ENCODE measurements around the gene UST. TPM values are rescaled to one million over a fixed set of nuclear protein-coding genes. Genes with fewer than 3 reads are reported as not detected.

Gene UST
- total RNA-seq, 1 experiment from 2014 or later: 6.1 TPM

- Histone ChIP-seq H3K27ac (ENCODE audit: low read depth, low read length) (no peak overlapping the region), H2AFZ (ENCODE audit: low read depth, low read length, poor library complexity, severe bottlenecking) (no peak overlapping the region), H3K9me2 (ENCODE audit: insufficient read depth) (no peaks in the 10 kb centered on the region), H3K4me3 (replicated peaks in 1 of 2; ENCODE audit: low read depth in 1 of 2, low read length in 2 of 2) (no peak overlapping the region), H3K9me3 (ENCODE audit: control insufficient read depth in 1 of 2, insufficient read depth in 1 of 2, low read depth in 1 of 2, low read length in 2 of 2) (no peaks in the 10 kb centered on the region), H3K79me2 (ENCODE audit: insufficient read depth, low read length) (no peaks in the 10 kb centered on the region), H3K36me3 (ENCODE audit: control insufficient read depth in 1 of 2, insufficient read depth in 2 of 2, low read length in 2 of 2) (no peaks in the 10 kb centered on the region), H3K4me1 (ENCODE audit: control insufficient read depth in 1 of 2, insufficient read depth in 2 of 2, low read length in 2 of 2) (no peaks in the 10 kb centered on the region), H3K27me3 (ENCODE audit: insufficient read depth, low read length) (no peaks in the 10 kb centered on the region), H3K4me2 (ENCODE audit: low read length) (no peak overlapping the region), H3K9ac (ENCODE audit: low read length) (no peak overlapping the region), H4K20me1 (ENCODE audit: insufficient read depth) (no peaks in the 10 kb centered on the region)
- intact Hi-C loops (cut with micrococcal nuclease): no loop called here
- no peak for ATAC-seq
- ChIA-PET RAD21 (ENCODE audit: low non-redundant PET in 1 of 2, low total read pairs in 2 of 2, uncharacterized antibody in 2 of 2, unreplicated experiment in 2 of 2) (no interaction called here), POLR2A (no interaction called here), CTCF (no interaction called here)
- no TSS peak for BruUV-seq (replicated peaks)
- DNase-seq (ENCODE audit: low read depth, low spot score): no peak
- TF ChIP-seq POLR2A (IDR thresholded peaks at IDR 0.05; ENCODE audit: borderline replicate concordance, extremely low read depth, insufficient read depth, insufficient read length) (no peak), EZH2phosphoT487 (IDR thresholded peaks at IDR 0.05; ENCODE audit: borderline replicate concordance) (no peak), ATF3 (IDR thresholded peaks at IDR 0.05) (no peak), FOSL1 (IDR thresholded peaks at IDR 0.05; ENCODE audit: low read depth) (no peak), SP1 (IDR thresholded peaks at IDR 0.05; ENCODE audit: low read depth) (no peak), EZH2 (IDR thresholded peaks at IDR 0.05) (no peak), POLR2AphosphoS5 (IDR thresholded peaks at IDR 0.05; ENCODE audit: low read depth, low read length) (no peak), EGR1 (IDR thresholded peaks at IDR 0.05; ENCODE audit: low read depth) (no peak)
- TF ChIP-seq, protein P1, sequence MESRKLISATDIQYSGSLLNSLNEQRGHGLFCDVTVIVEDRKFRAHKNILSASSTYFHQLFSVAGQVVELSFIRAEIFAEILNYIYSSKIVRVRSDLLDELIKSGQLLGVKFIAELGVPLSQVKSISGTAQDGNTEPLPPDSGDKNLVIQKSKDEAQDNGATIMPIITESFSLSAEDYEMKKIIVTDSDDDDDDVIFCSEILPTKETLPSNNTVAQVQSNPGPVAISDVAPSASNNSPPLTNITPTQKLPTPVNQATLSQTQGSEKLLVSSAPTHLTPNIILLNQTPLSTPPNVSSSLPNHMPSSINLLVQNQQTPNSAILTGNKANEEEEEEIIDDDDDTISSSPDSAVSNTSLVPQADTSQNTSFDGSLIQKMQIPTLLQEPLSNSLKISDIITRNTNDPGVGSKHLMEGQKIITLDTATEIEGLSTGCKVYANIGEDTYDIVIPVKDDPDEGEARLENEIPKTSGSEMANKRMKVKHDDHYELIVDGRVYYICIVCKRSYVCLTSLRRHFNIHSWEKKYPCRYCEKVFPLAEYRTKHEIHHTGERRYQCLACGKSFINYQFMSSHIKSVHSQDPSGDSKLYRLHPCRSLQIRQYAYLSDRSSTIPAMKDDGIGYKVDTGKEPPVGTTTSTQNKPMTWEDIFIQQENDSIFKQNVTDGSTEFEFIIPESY (IDR thresholded peaks at IDR 0.05; ENCODE audit: extremely low read depth, insufficient replicate concordance, low read length): no peak
These were observed 107.3 kb downstream of the UST start for GRCh38 chr6:148854096-148854495.

DNA sequence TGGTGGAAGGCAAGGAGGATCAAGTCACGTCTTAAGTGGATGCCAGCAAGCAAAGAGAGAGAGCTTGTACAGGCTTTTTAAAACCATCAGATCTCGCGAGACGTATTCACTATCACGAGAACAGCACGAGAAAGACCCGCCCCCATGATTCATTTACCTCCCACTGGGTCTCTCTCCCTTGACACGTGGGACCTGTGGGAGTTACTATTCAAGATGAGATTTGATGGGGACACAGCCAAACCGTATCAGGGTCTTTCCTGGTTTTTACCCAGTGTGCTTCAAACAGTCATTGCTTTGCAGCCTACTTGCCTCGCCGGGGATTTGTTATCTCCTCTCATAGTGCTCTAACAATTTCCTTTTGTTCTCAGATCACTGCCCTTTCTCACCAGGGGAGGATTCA, 108.2 kb downstream of the UST start:
- no peak for ATAC-seq
- CTCF ChIA-PET: no interaction called here
- no peaks in the 10 kb centered on the region for H3K4me1 ChIP-seq (ENCODE audit: control insufficient read depth in 1 of 2, insufficient read depth in 2 of 2, low read length in 2 of 2)
- intact Hi-C loops (cut with micrococcal nuclease): no loop called here
- RAD21 ChIA-PET (ENCODE audit: low non-redundant PET in 1 of 2, low total read pairs in 2 of 2, uncharacterized antibody in 2 of 2, unreplicated experiment in 2 of 2): no interaction called here
- H3K9ac ChIP-seq (ENCODE audit: low read length): no peak overlapping the region
- no peaks in the 10 kb centered on the region for H3K36me3 ChIP-seq (ENCODE audit: control insufficient read depth in 1 of 2, insufficient read depth in 2 of 2, low read length in 2 of 2)
- no peaks in the 10 kb centered on the region for H4K20me1 ChIP-seq (ENCODE audit: insufficient read depth)
- no peak overlapping the region for H2AFZ ChIP-seq (ENCODE audit: low read depth, low read length, poor library complexity, severe bottlenecking)
- H3K4me2 ChIP-seq (ENCODE audit: low read length): no peak overlapping the region
- no peak for DNase-seq (ENCODE audit: low read depth, low spot score)
- no peaks in the 10 kb centered on the region for H3K9me3 ChIP-seq (ENCODE audit: control insufficient read depth in 1 of 2, insufficient read depth in 1 of 2, low read depth in 1 of 2, low read length in 2 of 2)
- BruUV-seq (replicated peaks): no TSS peak
- TF ChIP-seq RAD21 (IDR thresholded peaks at IDR 0.05; ENCODE audit: low read depth): no peak
- TF ChIP-seq JUND (IDR thresholded peaks at IDR 0.05): no peak
- TF ChIP-seq ELF1 (IDR thresholded peaks at IDR 0.05; ENCODE audit: borderline replicate concordance, low read depth): no peak
- no peak for TF ChIP-seq FOSL1 (IDR thresholded peaks at IDR 0.05; ENCODE audit: low read depth)
- TF ChIP-seq SRF (IDR thresholded peaks at IDR 0.05; ENCODE audit: low read depth): no peak
- no peak for TF ChIP-seq POLR2A (IDR thresholded peaks at IDR 0.05; ENCODE audit: borderline replicate concordance, extremely low read depth, insufficient read depth, insufficient read length)
- TF ChIP-seq TCF7L2 (IDR thresholded peaks at IDR 0.05; ENCODE audit: borderline replicate concordance, extremely low read depth, insufficient read depth, insufficient read length): no peak
- POLR2A ChIA-PET: no interaction called here
- H3K9me2 ChIP-seq (ENCODE audit: insufficient read depth): no peaks in the 10 kb centered on the region
- H3K79me2 ChIP-seq (ENCODE audit: insufficient read depth, low read length): no peaks in the 10 kb centered on the region
- no peaks in the 10 kb centered on the region for H3K27me3 ChIP-seq (ENCODE audit: insufficient read depth, low read length)
- no peak overlapping the region for H3K4me3 ChIP-seq (replicated peaks in 1 of 2; ENCODE audit: low read depth in 1 of 2, low read length in 2 of 2)
- no peak overlapping the region for H3K27ac ChIP-seq (ENCODE audit: low read depth, low read length)
